HepG2 (cell line): ENCODE results near the gene NUDT22. TPM values are rescaled to one million over a fixed set of nuclear protein-coding genes. Genes with fewer than 3 reads are reported as not detected.

ENCODE experiments used
- ATF7 ChIP-seq, 2 experiments: fragments of 450-650 bp in 1 of 2; sonication (generic) in 1 of 2; formaldehyde crosslinking in 1 of 2; IDR thresholded peaks; 2 replicates each; pipeline versions ENCODE4 v1.4.0 to v1.6.1; 2016 to 2020; ENCODE audit warnings: antibody characterized with exemption in 1 of 2, mild to moderate bottlenecking in 1 of 2, missing genetic modification reagents in 1 of 2
- KAT2B ChIP-seq: fragments of 150-350 bp; IDR thresholded peaks from 2 replicates; pipeline ENCODE4 v1.6.1; 2014; ENCODE audit warnings: low read depth, low read length, borderline replicate concordance
- MYNN ChIP-seq: sonication (generic); formaldehyde crosslinking; IDR thresholded peaks from 2 replicates; pipeline ENCODE4 v1.4.0; 2020; ENCODE audit warnings: mild to moderate bottlenecking, low read depth, missing genetic modification reagents
- NCOA2 ChIP-seq: sonication (generic); formaldehyde crosslinking; IDR thresholded peaks from 2 replicates; pipeline ENCODE4 v1.8.0; 2022; ENCODE audit warnings: inconsistent platforms
- NFYB ChIP-seq: sonication (generic); formaldehyde crosslinking; IDR thresholded peaks from 2 replicates; pipeline ENCODE4 v1.4.0; 2020; ENCODE audit warnings: missing genetic modification reagents
- PRPF4 ChIP-seq: fragments of 200-400 bp; formaldehyde crosslinking; IDR thresholded peaks from 2 replicates; pipeline ENCODE4 v1.6.1; 2016; ENCODE audit warnings: low read length, low read depth; ENCODE audit not compliant: poor library complexity, severe bottlenecking
- TSC22D2 ChIP-seq: sonication (generic); formaldehyde crosslinking; IDR thresholded peaks from 2 replicates; pipeline ENCODE4 v1.5.1; 2020; ENCODE audit warnings: missing genetic modification reagents, mild to moderate bottlenecking, borderline replicate concordance
- ZBTB7B ChIP-seq: sonication (generic); formaldehyde crosslinking; IDR thresholded peaks from 2 replicates; pipeline ENCODE4 v1.4.0; 2020; ENCODE audit warnings: missing genetic modification reagents
- ZFYVE20 ChIP-seq: sonication (generic); formaldehyde crosslinking; IDR thresholded peaks from 2 replicates; pipeline ENCODE4 v1.8.0; 2023; ENCODE audit warnings: low read depth, mild to moderate bottlenecking, moderate library complexity, missing genetic modification reagents, borderline replicate concordance
- ZNF180 ChIP-seq: sonication (generic); formaldehyde crosslinking; IDR thresholded peaks from 2 replicates; pipeline ENCODE4 v1.4.0; 2020; ENCODE audit warnings: low read depth, missing genetic modification reagents, borderline replicate concordance
- ZNF20 ChIP-seq: sonication (generic); formaldehyde crosslinking; IDR thresholded peaks from 2 replicates; pipeline ENCODE4 v1.4.0; 2020; ENCODE audit warnings: mild to moderate bottlenecking, moderate library complexity, missing genetic modification reagents
- ZNF431 ChIP-seq: sonication (generic); formaldehyde crosslinking; IDR thresholded peaks from 2 replicates; pipeline ENCODE4 v1.9.0; 2022; ENCODE audit warnings: missing genetic modification reagents, low read depth, mild to moderate bottlenecking, borderline replicate concordance
- ZNF75D ChIP-seq: sonication (generic); formaldehyde crosslinking; IDR thresholded peaks from 2 replicates; pipeline ENCODE4 v1.8.1; 2023; ENCODE audit warnings: missing genetic modification reagents, mild to moderate bottlenecking, borderline replicate concordance
- ZNF772 ChIP-seq: sonication (generic); formaldehyde crosslinking; IDR thresholded peaks from 2 replicates; pipeline ENCODE4 v1.5.0; 2020; ENCODE audit warnings: mild to moderate bottlenecking, missing genetic modification reagents
- ZSCAN25 ChIP-seq: sonication (generic); formaldehyde crosslinking; IDR thresholded peaks from 2 replicates; pipeline ENCODE4 v1.8.0; 2022; ENCODE audit warnings: mild to moderate bottlenecking, missing genetic modification reagents
- polyA plus RNA-seq, 8 experiments: library from polyadenylated mRNA; depleted of rRNA in 3 of 8; stranded (reverse) in 7 of 8; unstranded in 1 of 8; fragments of >200 nt; fragmentation: Illumina TruSeq in 4 of 8; extraction: Trizol in 4 of 8; gene quantifications; 2 replicates each; pipeline versions ENCODE4 v1.2.1 to v1.2.3, GENCODE V29; 2011 to 2016; ENCODE audit warnings: low read depth in 4 of 8, missing spikeins in 1 of 8, mixed read lengths in 1 of 8; ENCODE audit not compliant: insufficient read depth in 1 of 8
- total RNA-seq, 5 experiments: library from RNA; depleted of rRNA; stranded (reverse); fragments of >200 nt; fragmentation: Illumina TruSeq; extraction: Trizol; gene quantifications; 2 replicates each; pipeline ENCODE4 v1.2.3, GENCODE V29; 2016; ENCODE audit warnings: low read depth in 1 of 5
- TF ChIP-seq, protein P1 (sequence below): conservative IDR thresholded peaks from 2 replicates; pipeline ENCODE4 v1.6.1; 2018; ENCODE audit warnings: missing genetic modification reagents
- TF ChIP-seq, protein P2 (sequence below): sonication (generic); formaldehyde crosslinking; IDR thresholded peaks from 2 replicates; pipeline ENCODE4 v1.4.0; 2020; ENCODE audit warnings: missing genetic modification reagents
- TF ChIP-seq, protein P3 (sequence below): sonication (generic); formaldehyde crosslinking; IDR thresholded peaks from 2 replicates; pipeline ENCODE4 v1.4.0; 2020; ENCODE audit warnings: mild to moderate bottlenecking, missing genetic modification reagents, borderline replicate concordance
- TF ChIP-seq, protein P4 (sequence below): sonication (generic); formaldehyde crosslinking; IDR thresholded peaks from 2 replicates; pipeline ENCODE4 v1.8.0; 2022; ENCODE audit warnings: mild to moderate bottlenecking, missing genetic modification reagents, moderate library complexity

Gene NUDT22
- total and polyA plus RNA-seq, 2 of the 13 experiments (the other 11 are each of a cell fraction or from before 2014, with no cell fraction given): 33.5 to 39.8 TPM

DNA sequence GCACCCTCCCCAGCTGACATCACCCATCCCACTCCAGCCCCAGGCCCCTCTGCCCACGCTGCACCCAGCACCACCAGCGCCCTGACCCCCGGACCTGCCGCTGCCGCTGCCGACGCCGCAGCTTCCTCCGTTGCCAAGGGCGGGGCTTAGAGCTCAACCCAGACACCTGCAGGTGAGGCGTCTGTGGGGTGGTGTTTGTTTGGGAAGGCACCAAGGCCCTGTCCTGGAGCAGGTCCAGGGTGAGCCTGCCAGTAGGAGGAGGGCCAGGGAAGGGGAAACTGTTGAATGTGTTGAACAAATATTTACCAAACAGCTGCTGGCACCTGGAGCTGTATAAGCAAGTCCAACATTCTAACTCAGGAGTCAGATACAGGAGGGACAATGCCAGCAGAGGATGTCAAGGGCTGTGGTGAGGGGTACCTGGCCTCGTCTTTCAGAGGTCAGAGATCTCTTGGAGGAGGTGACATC, 11.4 kb downstream of the NUDT22 start (continued):
- TF ChIP-seq ATF7 (IDR thresholded peaks at IDR 0.05) (no peak), ATF7 (CRISPR knock-in tag; IDR thresholded peaks at IDR 0.05) (0 out of 2 replicates have a peak, but pooled peaks have one; percentile 33), PRPF4 (no peak), KAT2B (no peak), ZNF75D (CRISPR knock-in tag) (no peak), ZNF20 (no peak), MYNN (no peak), NCOA2 (CRISPR knock-in tag) (peak; percentile 50; the same call in 1 of the 2 replicates), ZBTB7B (CRISPR knock-in tag) (peak; percentile 51; the same call in 1 of the 2 replicates), NFYB (CRISPR knock-in tag) (peak; percentile 24; the same call in 1 of the 2 replicates), ZSCAN25 (CRISPR knock-in tag) (no peak), ZNF772 (no peak), TSC22D2 (CRISPR knock-in tag) (no peak), ZNF180 (no peak), ZNF431 (no peak; the same call in 1 of the 2 replicates), ZFYVE20 (no peak)
- TF ChIP-seq, protein P1, sequence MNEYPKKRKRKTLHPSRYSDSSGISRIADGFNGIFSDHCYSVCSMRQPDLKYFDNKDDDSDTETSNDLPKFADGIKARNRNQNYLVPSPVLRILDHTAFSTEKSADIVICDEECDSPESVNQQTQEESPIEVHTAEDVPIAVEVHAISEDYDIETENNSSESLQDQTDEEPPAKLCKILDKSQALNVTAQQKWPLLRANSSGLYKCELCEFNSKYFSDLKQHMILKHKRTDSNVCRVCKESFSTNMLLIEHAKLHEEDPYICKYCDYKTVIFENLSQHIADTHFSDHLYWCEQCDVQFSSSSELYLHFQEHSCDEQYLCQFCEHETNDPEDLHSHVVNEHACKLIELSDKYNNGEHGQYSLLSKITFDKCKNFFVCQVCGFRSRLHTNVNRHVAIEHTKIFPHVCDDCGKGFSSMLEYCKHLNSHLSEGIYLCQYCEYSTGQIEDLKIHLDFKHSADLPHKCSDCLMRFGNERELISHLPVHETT (CRISPR knock-in tag): no peak
- TF ChIP-seq, protein P2, sequence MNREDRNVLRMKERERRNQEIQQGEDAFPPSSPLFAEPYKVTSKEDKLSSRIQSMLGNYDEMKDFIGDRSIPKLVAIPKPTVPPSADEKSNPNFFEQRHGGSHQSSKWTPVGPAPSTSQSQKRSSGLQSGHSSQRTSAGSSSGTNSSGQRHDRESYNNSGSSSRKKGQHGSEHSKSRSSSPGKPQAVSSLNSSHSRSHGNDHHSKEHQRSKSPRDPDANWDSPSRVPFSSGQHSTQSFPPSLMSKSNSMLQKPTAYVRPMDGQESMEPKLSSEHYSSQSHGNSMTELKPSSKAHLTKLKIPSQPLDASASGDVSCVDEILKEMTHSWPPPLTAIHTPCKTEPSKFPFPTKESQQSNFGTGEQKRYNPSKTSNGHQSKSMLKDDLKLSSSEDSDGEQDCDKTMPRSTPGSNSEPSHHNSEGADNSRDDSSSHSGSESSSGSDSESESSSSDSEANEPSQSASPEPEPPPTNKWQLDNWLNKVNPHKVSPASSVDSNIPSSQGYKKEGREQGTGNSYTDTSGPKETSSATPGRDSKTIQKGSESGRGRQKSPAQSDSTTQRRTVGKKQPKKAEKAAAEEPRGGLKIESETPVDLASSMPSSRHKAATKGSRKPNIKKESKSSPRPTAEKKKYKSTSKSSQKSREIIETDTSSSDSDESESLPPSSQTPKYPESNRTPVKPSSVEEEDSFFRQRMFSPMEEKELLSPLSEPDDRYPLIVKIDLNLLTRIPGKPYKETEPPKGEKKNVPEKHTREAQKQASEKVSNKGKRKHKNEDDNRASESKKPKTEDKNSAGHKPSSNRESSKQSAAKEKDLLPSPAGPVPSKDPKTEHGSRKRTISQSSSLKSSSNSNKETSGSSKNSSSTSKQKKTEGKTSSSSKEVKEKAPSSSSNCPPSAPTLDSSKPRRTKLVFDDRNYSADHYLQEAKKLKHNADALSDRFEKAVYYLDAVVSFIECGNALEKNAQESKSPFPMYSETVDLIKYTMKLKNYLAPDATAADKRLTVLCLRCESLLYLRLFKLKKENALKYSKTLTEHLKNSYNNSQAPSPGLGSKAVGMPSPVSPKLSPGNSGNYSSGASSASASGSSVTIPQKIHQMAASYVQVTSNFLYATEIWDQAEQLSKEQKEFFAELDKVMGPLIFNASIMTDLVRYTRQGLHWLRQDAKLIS (CRISPR knock-in tag): no peak
- TF ChIP-seq, protein P3, sequence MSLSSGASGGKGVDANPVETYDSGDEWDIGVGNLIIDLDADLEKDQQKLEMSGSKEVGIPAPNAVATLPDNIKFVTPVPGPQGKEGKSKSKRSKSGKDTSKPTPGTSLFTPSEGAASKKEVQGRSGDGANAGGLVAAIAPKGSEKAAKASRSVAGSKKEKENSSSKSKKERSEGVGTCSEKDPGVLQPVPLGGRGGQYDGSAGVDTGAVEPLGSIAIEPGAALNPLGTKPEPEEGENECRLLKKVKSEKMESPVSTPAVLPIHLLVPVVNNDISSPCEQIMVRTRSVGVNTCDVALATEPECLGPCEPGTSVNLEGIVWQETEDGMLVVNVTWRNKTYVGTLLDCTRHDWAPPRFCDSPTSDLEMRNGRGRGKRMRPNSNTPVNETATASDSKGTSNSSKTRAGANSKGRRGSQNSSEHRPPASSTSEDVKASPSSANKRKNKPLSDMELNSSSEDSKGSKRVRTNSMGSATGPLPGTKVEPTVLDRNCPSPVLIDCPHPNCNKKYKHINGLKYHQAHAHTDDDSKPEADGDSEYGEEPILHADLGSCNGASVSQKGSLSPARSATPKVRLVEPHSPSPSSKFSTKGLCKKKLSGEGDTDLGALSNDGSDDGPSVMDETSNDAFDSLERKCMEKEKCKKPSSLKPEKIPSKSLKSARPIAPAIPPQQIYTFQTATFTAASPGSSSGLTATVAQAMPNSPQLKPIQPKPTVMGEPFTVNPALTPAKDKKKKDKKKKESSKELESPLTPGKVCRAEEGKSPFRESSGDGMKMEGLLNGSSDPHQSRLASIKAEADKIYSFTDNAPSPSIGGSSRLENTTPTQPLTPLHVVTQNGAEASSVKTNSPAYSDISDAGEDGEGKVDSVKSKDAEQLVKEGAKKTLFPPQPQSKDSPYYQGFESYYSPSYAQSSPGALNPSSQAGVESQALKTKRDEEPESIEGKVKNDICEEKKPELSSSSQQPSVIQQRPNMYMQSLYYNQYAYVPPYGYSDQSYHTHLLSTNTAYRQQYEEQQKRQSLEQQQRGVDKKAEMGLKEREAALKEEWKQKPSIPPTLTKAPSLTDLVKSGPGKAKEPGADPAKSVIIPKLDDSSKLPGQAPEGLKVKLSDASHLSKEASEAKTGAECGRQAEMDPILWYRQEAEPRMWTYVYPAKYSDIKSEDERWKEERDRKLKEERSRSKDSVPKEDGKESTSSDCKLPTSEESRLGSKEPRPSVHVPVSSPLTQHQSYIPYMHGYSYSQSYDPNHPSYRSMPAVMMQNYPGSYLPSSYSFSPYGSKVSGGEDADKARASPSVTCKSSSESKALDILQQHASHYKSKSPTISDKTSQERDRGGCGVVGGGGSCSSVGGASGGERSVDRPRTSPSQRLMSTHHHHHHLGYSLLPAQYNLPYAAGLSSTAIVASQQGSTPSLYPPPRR (CRISPR knock-in tag): peak; percentile 89
- TF ChIP-seq, protein P4, sequence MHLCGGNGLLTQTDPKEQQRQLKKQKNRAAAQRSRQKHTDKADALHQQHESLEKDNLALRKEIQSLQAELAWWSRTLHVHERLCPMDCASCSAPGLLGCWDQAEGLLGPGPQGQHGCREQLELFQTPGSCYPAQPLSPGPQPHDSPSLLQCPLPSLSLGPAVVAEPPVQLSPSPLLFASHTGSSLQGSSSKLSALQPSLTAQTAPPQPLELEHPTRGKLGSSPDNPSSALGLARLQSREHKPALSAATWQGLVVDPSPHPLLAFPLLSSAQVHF (CRISPR knock-in tag): 0 out of 2 replicates have a peak, but pooled peaks have one; percentile 60
